HEK293 (cell line): ENCODE data around the gene QRSL1.

Experiments
- CTCF ChIP-seq: fragments of 450-650 bp; formaldehyde crosslinking; IDR thresholded peaks from 2 replicates; pipeline ENCODE4 v1.5.1; 2016; ENCODE audit warnings: missing biosample characterization, missing genetic modification characterization
- MYNN ChIP-seq: fragments of 450-650 bp; formaldehyde crosslinking; IDR thresholded peaks from 2 replicates; pipeline ENCODE4 v1.5.1; 2016; ENCODE audit warnings: missing biosample characterization, missing genetic modification characterization, borderline replicate concordance
- ZBTB10 ChIP-seq: fragments of 450-650 bp; formaldehyde crosslinking; IDR thresholded peaks from 2 replicates; pipeline ENCODE4 v1.5.1; 2016; ENCODE audit warnings: missing biosample characterization, missing genetic modification characterization
- ZNF274 ChIP-seq, 2 experiments: fragments of 200-500 bp in 1 of 2; fragments of 450-650 bp in 1 of 2; sonication (Bioruptor generic) in 1 of 2; formaldehyde crosslinking in 1 of 2; IDR thresholded peaks; 2 replicates each; pipeline versions ENCODE4 v1.5.1 to v1.6.1; 2014 to 2016; ENCODE audit warnings: borderline replicate concordance in 1 of 2, inconsistent platforms in 1 of 2, low read length in 1 of 2, missing biosample characterization in 1 of 2, missing genetic modification characterization in 1 of 2
- ZNF558 ChIP-seq: fragments of 450-650 bp; formaldehyde crosslinking; IDR thresholded peaks from 2 replicates; pipeline ENCODE4 v1.5.1; 2016; ENCODE audit warnings: missing biosample characterization, missing genetic modification characterization

GRCh38 chr6:106685833-106686232 is 56.5 kb downstream of the QRSL1 start:
- no peak for TF ChIP-seq MYNN (tag by site-specific recombination)
- TF ChIP-seq ZBTB10 (tag by site-specific recombination): no peak
- TF ChIP-seq ZNF558: no peak
- TF ChIP-seq CTCF (tag by site-specific recombination): no peak
- no peak for TF ChIP-seq ZNF274 (IDR thresholded peaks at IDR 0.05; ENCODE audit: low read length)
- no peak for TF ChIP-seq ZNF274 (tag by site-specific recombination; IDR thresholded peaks at IDR 0.05; ENCODE audit: borderline replicate concordance)
